KG1 (cell line): Measurements from ENCODE around the gene EIF4E1B.

ENCODE experiments used
- DNase-seq: peaks from one replicate; lab custom pipeline; 2025; lab: John Stamatoyannopoulos, UW

The EIF4E1B gene

GRCh38 chr5:176606032-176606431, 24.4 kb upstream of the EIF4E1B start:
- DNase-seq, result no peak

- DNase-seq, result no peak
Measured at GRCh38 chr5:176606875-176607274, 23.6 kb upstream of the EIF4E1B start.

GRCh38 chr5:176608142-176608705, 22.3 kb upstream of the EIF4E1B start:
- DNase-seq, result no peak

GRCh38 chr5:176608937-176609723, 21.3 kb upstream of the EIF4E1B start:
- DNase-seq, result no peak

GRCh38 chr5:176609724-176610434, 20.6 kb upstream of the EIF4E1B start, which contains the start of gene GPRIN1:
TSS of gene GPRIN1 (minus strand) at chr5:176610156. CDS start at chr5:176599834, 10,322 bp downstream.
- peak; percentile 3 for DNase-seq

GRCh38 chr5:176610435-176610773, 20.1 kb upstream of the EIF4E1B start:
- no peak for DNase-seq

GRCh38 chr5:176611435-176611834, 19.0 kb upstream of the EIF4E1B start:
- DNase-seq, result peak; percentile 8

- DNase-seq, result no peak
Measured at GRCh38 chr5:176612008-176612407, 18.5 kb upstream of the EIF4E1B start.

- DNase-seq, result no peak
Measured at GRCh38 chr5:176612855-176613254, 17.6 kb upstream of the EIF4E1B start.

GRCh38 chr5:176614805-176615478, 15.5 kb upstream of the EIF4E1B start:
- no peak for DNase-seq

- DNase-seq, result no peak
Measured at GRCh38 chr5:176616511-176616910, 14.0 kb upstream of the EIF4E1B start.

GRCh38 chr5:176618783-176619182, 11.7 kb upstream of the EIF4E1B start:
- no peak for DNase-seq

- DNase-seq, result no peak
Measured at GRCh38 chr5:176619203-176619568, 11.3 kb upstream of the EIF4E1B start.

- DNase-seq, result no peak
Measured at GRCh38 chr5:176619569-176620332, 10.7 kb upstream of the EIF4E1B start.

GRCh38 chr5:176620333-176620981, 10.0 kb upstream of the EIF4E1B start:
- DNase-seq, result no peak

- DNase-seq, result no peak
Measured at GRCh38 chr5:176621661-176622079, 8.8 kb upstream of the EIF4E1B start.

- DNase-seq, result no peak
Measured at GRCh38 chr5:176624142-176624541, 6.3 kb upstream of the EIF4E1B start.

GRCh38 chr5:176624938-176625337, 5.5 kb upstream of the EIF4E1B start:
- DNase-seq, result no peak

- no peak for DNase-seq
Measured at GRCh38 chr5:176625512-176625911, 5.0 kb upstream of the EIF4E1B start.

- no peak for DNase-seq
Measured at GRCh38 chr5:176625966-176626875, 4.3 kb upstream of the EIF4E1B start.
